Panc1 (cell line): Measurements from ENCODE around the gene CRKL. TPM values are rescaled to one million over a fixed set of nuclear protein-coding genes. Genes with fewer than 3 reads are reported as not detected.

Experiments used
- ATAC-seq: fragments of 200-7000 bp; cut with Tn5 transposase; 2 replicates; pipeline ENCODE4 v1.9.1; 2020; ENCODE audit warnings: mild to moderate bottlenecking, moderate library complexity
- BruUV-seq: library from RNA; stranded (reverse); fragments of 400-500 nt; replicated peaks from 2 replicates; lab custom pipeline; 2021; lab: Mats Ljungman, UMichigan
- CTCF ChIA-PET: fragments of 300-600 bp; sonication (Branson Sonifier 250); formaldehyde crosslinking; loops from one replicate; lab custom pipeline; 2022; ENCODE audit warnings: antibody characterized with exemption; lab: Charles Lee
- POLR2A ChIA-PET: fragments of 300-600 bp; sonication (Branson Sonifier 250); formaldehyde crosslinking; loops from one replicate; lab custom pipeline; 2022; ENCODE audit warnings: antibody characterized with exemption; lab: Charles Lee
- DNase-seq: peaks from one replicate; pipeline ENCODE4 v3.0.0-alpha.2; 2010; ENCODE audit warnings: low read depth, low spot score
- H3K27ac ChIP-seq: 2 replicates; pipeline ENCODE4 v1.5.1; 2011; ENCODE audit warnings: mild to moderate bottlenecking, low read length, inconsistent platforms
- H3K27me3 ChIP-seq: fragments of 200-500 bp; sonication (Bioruptor generic); 2 replicates; pipeline ENCODE4 v1.6.0; 2014; ENCODE audit warnings: low read length, inconsistent platforms; ENCODE audit not compliant: control insufficient read depth, insufficient read depth
- H3K36me3 ChIP-seq: fragments of 200-500 bp; sonication (Bioruptor generic); 2 replicates; pipeline ENCODE4 v1.5.1; 2014; ENCODE audit warnings: inconsistent platforms, mild to moderate bottlenecking, low read length, moderate library complexity; ENCODE audit not compliant: control insufficient read depth, insufficient read depth
- H3K4me1 ChIP-seq: 2 replicates; pipeline ENCODE4 v1.5.1; 2011; ENCODE audit warnings: inconsistent platforms, mild to moderate bottlenecking, low read length, moderate library complexity; ENCODE audit not compliant: control insufficient read depth, insufficient read depth
- H3K4me3 ChIP-seq, 2 experiments: 2 replicates each; pipeline ENCODE4 v1.5.1; 2011 to 2012; ENCODE audit warnings: low read depth in 2 of 2, low read length in 2 of 2, mild to moderate bottlenecking in 2 of 2, inconsistent platforms in 1 of 2, moderate library complexity in 1 of 2
- H3K9me3 ChIP-seq: fragments of 200-500 bp; sonication (Bioruptor generic); 2 replicates; pipeline ENCODE4 v1.5.1; 2014; ENCODE audit warnings: low read depth, mild to moderate bottlenecking, inconsistent platforms, low read length, moderate library complexity; ENCODE audit not compliant: control insufficient read depth, insufficient read depth
- POLR2AphosphoS5 ChIP-seq: IDR thresholded peaks from 2 replicates; pipeline ENCODE4 v1.6.1; 2012; ENCODE audit warnings: mild to moderate bottlenecking, low read depth, low read length, moderate library complexity
- SIN3A ChIP-seq: IDR thresholded peaks from 2 replicates; pipeline ENCODE4 v1.6.1; 2012; ENCODE audit warnings: low read depth, mild to moderate bottlenecking, low read length, moderate library complexity, borderline replicate concordance; ENCODE audit not compliant: insufficient read depth
- TCF7L2 ChIP-seq: IDR thresholded peaks from 2 replicates; pipeline ENCODE4 v1.6.1; 2011; ENCODE audit warnings: mild to moderate bottlenecking, low read depth, low read length, inconsistent platforms
- in situ Hi-C: cut with HindIII; loops from 2 replicates; pipeline ENCODE4 v1.10.0; 2016; ENCODE audit warnings: low sequenced_read_pairs, low pct_unique_long_range_greater_than_20kb
- intact Hi-C: fragments of 100-400 bp; cut with micrococcal nuclease; formaldehyde crosslinking; loops from one replicate; pipeline ENCODE4 v1.10.0; 2022; ENCODE audit not compliant: unreplicated experiment
- total RNA-seq: library from RNA; stranded (reverse); gene quantifications from one replicate; pipeline ENCODE4 v1.2.1, GENCODE V29; 2021; ENCODE audit not compliant: unreplicated experiment
- TF ChIP-seq, protein P1 (sequence below): fragments of 450-650 bp; IDR thresholded peaks from 2 replicates; pipeline ENCODE4 v1.5.1; 2017; ENCODE audit warnings: mild to moderate bottlenecking
- TF ChIP-seq, protein P2 (sequence below), 2 experiments: IDR thresholded peaks; 2 replicates each; pipeline ENCODE4 v1.6.1; 2011 to 2012; ENCODE audit warnings: low read depth in 2 of 2, control low read depth in 1 of 2, low read length in 1 of 2, mild to moderate bottlenecking in 1 of 2, moderate library complexity in 1 of 2; ENCODE audit not compliant: insufficient read depth in 1 of 2

CRKL gene
- total RNA-seq, 1 experiment from 2014 or later, result 59.4 TPM

DNA sequence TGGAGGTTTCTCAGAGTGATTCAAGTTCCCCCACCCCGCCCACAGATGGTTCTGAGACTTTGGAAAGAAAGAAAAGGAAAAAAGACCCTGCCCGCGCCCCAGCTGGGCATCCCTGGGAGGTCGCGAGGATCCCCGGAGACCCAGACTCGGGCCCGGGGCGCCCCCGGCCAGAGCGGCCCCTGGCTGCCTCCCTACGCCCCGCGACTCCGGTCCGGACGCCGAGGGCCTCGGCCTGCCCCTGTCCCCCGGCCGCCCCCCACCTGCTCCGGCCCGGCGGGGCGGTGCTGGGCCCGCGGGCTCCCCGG is 47.5 kb downstream of the CRKL start:
- in situ Hi-C loops, result no loop called here
- no peak for ATAC-seq
- H3K9me3 ChIP-seq, result no peaks in the 10 kb centered on the region
- no peak overlapping the region for H3K27ac ChIP-seq
- no peak for TF ChIP-seq POLR2AphosphoS5
- TF ChIP-seq, protein P1, sequence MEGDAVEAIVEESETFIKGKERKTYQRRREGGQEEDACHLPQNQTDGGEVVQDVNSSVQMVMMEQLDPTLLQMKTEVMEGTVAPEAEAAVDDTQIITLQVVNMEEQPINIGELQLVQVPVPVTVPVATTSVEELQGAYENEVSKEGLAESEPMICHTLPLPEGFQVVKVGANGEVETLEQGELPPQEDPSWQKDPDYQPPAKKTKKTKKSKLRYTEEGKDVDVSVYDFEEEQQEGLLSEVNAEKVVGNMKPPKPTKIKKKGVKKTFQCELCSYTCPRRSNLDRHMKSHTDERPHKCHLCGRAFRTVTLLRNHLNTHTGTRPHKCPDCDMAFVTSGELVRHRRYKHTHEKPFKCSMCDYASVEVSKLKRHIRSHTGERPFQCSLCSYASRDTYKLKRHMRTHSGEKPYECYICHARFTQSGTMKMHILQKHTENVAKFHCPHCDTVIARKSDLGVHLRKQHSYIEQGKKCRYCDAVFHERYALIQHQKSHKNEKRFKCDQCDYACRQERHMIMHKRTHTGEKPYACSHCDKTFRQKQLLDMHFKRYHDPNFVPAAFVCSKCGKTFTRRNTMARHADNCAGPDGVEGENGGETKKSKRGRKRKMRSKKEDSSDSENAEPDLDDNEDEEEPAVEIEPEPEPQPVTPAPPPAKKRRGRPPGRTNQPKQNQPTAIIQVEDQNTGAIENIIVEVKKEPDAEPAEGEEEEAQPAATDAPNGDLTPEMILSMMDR, result no peak
- no peak for TF ChIP-seq SIN3A
- H3K4me1 ChIP-seq, result peaks cover 3% of the 10 kb centered on the region; the same call in 1 of the 2 replicates
- no peaks in the 10 kb centered on the region for H3K36me3 ChIP-seq
- BruUV-seq, result no TSS peak
- intact Hi-C loops, result no loop called here
- no peak for DNase-seq
- ChIA-PET CTCF (no interaction called here), POLR2A (no interaction called here)
- H3K27me3 ChIP-seq, result no peaks in the 10 kb centered on the region
- H3K4me3 ChIP-seq, result peak overlapping the region in 1 of 2 experiments; percentile 22; a peak in 1 of 4 replicates

DNA sequence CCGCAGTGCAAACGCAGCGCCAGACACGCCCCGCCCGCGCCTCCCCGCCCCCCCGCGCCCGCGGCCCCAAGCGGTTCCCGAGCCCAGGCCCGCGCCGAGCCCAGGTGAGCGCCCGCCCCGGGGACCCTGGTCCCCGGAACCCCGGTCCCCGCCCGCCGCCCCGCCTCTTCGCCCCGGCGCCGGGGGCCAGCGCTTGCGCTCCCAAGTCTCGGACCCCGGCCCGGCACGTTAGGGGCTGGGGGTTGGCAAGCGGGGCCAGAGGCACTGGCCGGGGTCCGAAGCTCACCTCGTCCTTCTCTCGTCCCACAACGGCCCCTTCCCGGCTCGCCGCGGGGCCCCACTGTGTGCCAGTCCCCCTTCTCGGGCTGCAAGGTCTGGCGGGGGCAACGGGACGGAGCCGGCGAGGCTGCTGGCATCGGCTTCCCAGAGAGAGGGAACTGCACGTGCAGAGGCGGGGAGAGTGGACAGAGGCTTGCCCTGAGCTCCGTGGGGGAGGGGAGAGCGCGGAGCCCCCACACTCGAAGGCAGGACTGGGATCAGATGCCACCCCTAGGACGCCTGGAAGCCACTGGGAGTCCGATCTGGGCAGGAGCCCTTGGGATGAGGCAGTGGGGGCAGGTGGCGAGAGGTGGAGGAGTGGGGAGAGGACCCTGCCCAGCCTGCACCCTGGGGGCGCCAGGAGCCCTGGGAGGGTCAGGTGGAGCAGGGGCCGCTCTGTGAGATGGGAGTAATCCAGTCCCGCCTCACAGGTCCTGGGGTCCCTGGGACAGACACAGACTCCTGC is 48.1 kb downstream of the CRKL start:
- Histone ChIP-seq H3K9me3 (no peaks in the 10 kb centered on the region), H3K4me3 (peak overlapping the region in 1 of 2 experiments; percentile 22; a peak in 1 of 4 replicates), H3K27ac (no peak overlapping the region), H3K27me3 (no peaks in the 10 kb centered on the region), H3K4me1 (peaks cover 3% of the 10 kb centered on the region; the same call in 1 of the 2 replicates), H3K36me3 (no peaks in the 10 kb centered on the region)
- in situ Hi-C loops (no loop called here), intact Hi-C loops (no loop called here)
- ChIA-PET CTCF (no interaction called here), POLR2A (no interaction called here)
- TF ChIP-seq POLR2AphosphoS5, result no peak
- TF ChIP-seq SIN3A, result no peak
- TF ChIP-seq, protein P2, sequence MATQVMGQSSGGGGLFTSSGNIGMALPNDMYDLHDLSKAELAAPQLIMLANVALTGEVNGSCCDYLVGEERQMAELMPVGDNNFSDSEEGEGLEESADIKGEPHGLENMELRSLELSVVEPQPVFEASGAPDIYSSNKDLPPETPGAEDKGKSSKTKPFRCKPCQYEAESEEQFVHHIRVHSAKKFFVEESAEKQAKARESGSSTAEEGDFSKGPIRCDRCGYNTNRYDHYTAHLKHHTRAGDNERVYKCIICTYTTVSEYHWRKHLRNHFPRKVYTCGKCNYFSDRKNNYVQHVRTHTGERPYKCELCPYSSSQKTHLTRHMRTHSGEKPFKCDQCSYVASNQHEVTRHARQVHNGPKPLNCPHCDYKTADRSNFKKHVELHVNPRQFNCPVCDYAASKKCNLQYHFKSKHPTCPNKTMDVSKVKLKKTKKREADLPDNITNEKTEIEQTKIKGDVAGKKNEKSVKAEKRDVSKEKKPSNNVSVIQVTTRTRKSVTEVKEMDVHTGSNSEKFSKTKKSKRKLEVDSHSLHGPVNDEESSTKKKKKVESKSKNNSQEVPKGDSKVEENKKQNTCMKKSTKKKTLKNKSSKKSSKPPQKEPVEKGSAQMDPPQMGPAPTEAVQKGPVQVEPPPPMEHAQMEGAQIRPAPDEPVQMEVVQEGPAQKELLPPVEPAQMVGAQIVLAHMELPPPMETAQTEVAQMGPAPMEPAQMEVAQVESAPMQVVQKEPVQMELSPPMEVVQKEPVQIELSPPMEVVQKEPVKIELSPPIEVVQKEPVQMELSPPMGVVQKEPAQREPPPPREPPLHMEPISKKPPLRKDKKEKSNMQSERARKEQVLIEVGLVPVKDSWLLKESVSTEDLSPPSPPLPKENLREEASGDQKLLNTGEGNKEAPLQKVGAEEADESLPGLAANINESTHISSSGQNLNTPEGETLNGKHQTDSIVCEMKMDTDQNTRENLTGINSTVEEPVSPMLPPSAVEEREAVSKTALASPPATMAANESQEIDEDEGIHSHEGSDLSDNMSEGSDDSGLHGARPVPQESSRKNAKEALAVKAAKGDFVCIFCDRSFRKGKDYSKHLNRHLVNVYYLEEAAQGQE (IDR thresholded peaks at IDR 0.05; ENCODE audit: insufficient read depth in 1 of 2, low read depth in 2 of 2, low read length in 1 of 2), result no peak
- no peak for TF ChIP-seq TCF7L2
- TF ChIP-seq, protein P1, result no peak
- DNase-seq (no peak), ATAC-seq (no peak)
- no TSS peak for BruUV-seq
